Vagina (tissue), 2 donors: Measurements from ENCODE around the gene STIMATE. TPM values are rescaled to one million over a fixed set of nuclear protein-coding genes. Genes with fewer than 3 reads are reported as not detected.

Experiments used
- DNase-seq, 2 donors: peaks; one replicate each; pipeline ENCODE4 v3.0.0-alpha.2; 2017; ENCODE audit errors: extremely low spot score in 2 of 2
- H3K27ac ChIP-seq: fragments of 200-600 bp; sonication (generic); one replicate; pipeline ENCODE4 v1.5.1; 2019
- H3K27me3 ChIP-seq: fragments of 200-600 bp; sonication (generic); one replicate; pipeline ENCODE4 v1.5.1; 2019
- H3K36me3 ChIP-seq, 2 donors: fragments of 200-600 bp; sonication (generic); one replicate each; pipeline ENCODE4 v1.5.1; 2017 to 2019
- H3K4me1 ChIP-seq: fragments of 200-600 bp; sonication (generic); one replicate; pipeline ENCODE4 v1.5.1; 2019
- H3K4me3 ChIP-seq, 2 donors: fragments of 200-600 bp; sonication (generic); 1 replicate in 1 of 2; 2 replicates in 1 of 2; pipeline ENCODE4 v1.5.1; 2016 to 2019
- H3K9me3 ChIP-seq: fragments of 200-600 bp; sonication (generic); one replicate; pipeline ENCODE4 v1.5.1; 2019
- CTCF ChIP-seq, 3 experiments: fragments of 450-650 bp in 2 of 3; fragments of 200-600 bp in 1 of 3; sonication (generic) in 1 of 3; IDR thresholded peaks; one replicate each; pipeline ENCODE4 v1.5.1; 2017 to 2019; ENCODE audit warnings: antibody characterized with exemption in 3 of 3, mild to moderate bottlenecking in 2 of 3, moderate library complexity in 2 of 3
- POLR2A ChIP-seq, 2 donors: fragments of 450-650 bp; IDR thresholded peaks; one replicate each; pipeline ENCODE4 v1.6.1; 2017; ENCODE audit warnings: antibody characterized with exemption in 2 of 2, mild to moderate bottlenecking in 2 of 2, moderate library complexity in 2 of 2
- POLR2AphosphoS5 ChIP-seq, 2 donors: sonication (generic); formaldehyde crosslinking; IDR thresholded peaks; one replicate each; pipeline ENCODE4 v1.9.0; 2017; ENCODE audit warnings: antibody characterized with exemption in 2 of 2, mild to moderate bottlenecking in 2 of 2, low read depth in 1 of 2; ENCODE audit not compliant: insufficient read depth in 1 of 2
- intact Hi-C: fragments of 100-400 bp; cut with DNase I; formaldehyde crosslinking; loops from one replicate; pipeline ENCODE4 v1.15.1; 2023
- total RNA-seq: library from RNA; depleted of rRNA; stranded (reverse); fragments of >200 nt; gene quantifications from one replicate; pipeline ENCODE4 v1.2.3, GENCODE V29; 2016

Gene STIMATE
- total RNA-seq, 1 donor from 2014 or later = 12.5 TPM

- Histone ChIP-seq H3K9me3 (no peaks in the 10 kb centered on the region), H3K4me3 (no peak overlapping the region), H3K27ac (no peak overlapping the region), H3K36me3 (no peaks in the 10 kb centered on the region), H3K4me1 (peaks cover 13% of the 10 kb centered on the region), H3K27me3 (no peaks in the 10 kb centered on the region)
- intact Hi-C loops = no loop called here
- DNase-seq = no peak
- TF ChIP-seq CTCF (IDR thresholded peaks at IDR 0.05) = no peak
- TF ChIP-seq POLR2AphosphoS5 (IDR thresholded peaks at IDR 0.05; ENCODE audit: insufficient read depth in 1 of 2, low read depth in 1 of 2) = no peak
- no peak for TF ChIP-seq POLR2A (IDR thresholded peaks at IDR 0.05)
Observed at GRCh38 chr3:52791928-52792327, 105.4 kb downstream of the STIMATE start.

GRCh38 chr3:52791366-52791765, 106.0 kb downstream of the STIMATE start:
- Histone ChIP-seq H3K4me1 (peaks cover 13% of the 10 kb centered on the region), H3K27me3 (no peaks in the 10 kb centered on the region), H3K9me3 (no peaks in the 10 kb centered on the region), H3K27ac (no peak overlapping the region), H3K36me3 (no peaks in the 10 kb centered on the region), H3K4me3 (no peak overlapping the region)
- intact Hi-C loops = no loop called here
- DNase-seq = no peak
- no peak for TF ChIP-seq CTCF (IDR thresholded peaks at IDR 0.05)
- no peak for TF ChIP-seq POLR2AphosphoS5 (IDR thresholded peaks at IDR 0.05; ENCODE audit: insufficient read depth in 1 of 2, low read depth in 1 of 2)
- TF ChIP-seq POLR2A (IDR thresholded peaks at IDR 0.05) = no peak

- intact Hi-C loops = no loop called here
- Histone ChIP-seq H3K4me1 (peaks cover 13% of the 10 kb centered on the region), H3K4me3 (no peak overlapping the region), H3K27me3 (no peaks in the 10 kb centered on the region), H3K9me3 (no peaks in the 10 kb centered on the region), H3K36me3 (no peaks in the 10 kb centered on the region), H3K27ac (no peak overlapping the region)
- TF ChIP-seq CTCF (IDR thresholded peaks at IDR 0.05) = no peak
- no peak for TF ChIP-seq POLR2AphosphoS5 (IDR thresholded peaks at IDR 0.05; ENCODE audit: insufficient read depth in 1 of 2, low read depth in 1 of 2)
- TF ChIP-seq POLR2A (IDR thresholded peaks at IDR 0.05) = no peak
- no peak for DNase-seq
Observed at GRCh38 chr3:52790741-52791140, 106.6 kb downstream of the STIMATE start.

GRCh38 chr3:52790337-52790736, 107.0 kb downstream of the STIMATE start:
- no peak for DNase-seq
- Histone ChIP-seq H3K36me3 (no peaks in the 10 kb centered on the region), H3K4me1 (peaks cover 13% of the 10 kb centered on the region), H3K27ac (no peak overlapping the region), H3K27me3 (no peaks in the 10 kb centered on the region), H3K4me3 (no peak overlapping the region), H3K9me3 (no peaks in the 10 kb centered on the region)
- TF ChIP-seq CTCF (IDR thresholded peaks at IDR 0.05) (no peak), POLR2AphosphoS5 (IDR thresholded peaks at IDR 0.05; ENCODE audit: insufficient read depth in 1 of 2, low read depth in 1 of 2) (no peak), POLR2A (IDR thresholded peaks at IDR 0.05) (no peak)
- intact Hi-C loops = no loop called here

- Histone ChIP-seq H3K4me3 (no peak overlapping the region), H3K27me3 (no peaks in the 10 kb centered on the region), H3K27ac (no peak overlapping the region), H3K36me3 (no peaks in the 10 kb centered on the region), H3K4me1 (peaks cover 13% of the 10 kb centered on the region), H3K9me3 (no peaks in the 10 kb centered on the region)
- no peak for DNase-seq
- TF ChIP-seq POLR2A (IDR thresholded peaks at IDR 0.05) (no peak), CTCF (IDR thresholded peaks at IDR 0.05) (no peak)
- intact Hi-C loops = no loop called here
Observed at GRCh38 chr3:52789746-52790040, 107.7 kb downstream of the STIMATE start.
